ENCODE results near the gene PSAT1.
"Not testable (repeated sequence)": the region's sequence is repeated elsewhere in the genome, so short reads cannot be mapped to it uniquely, and the experiment has no call there.

The PSAT1 gene

DNA sequence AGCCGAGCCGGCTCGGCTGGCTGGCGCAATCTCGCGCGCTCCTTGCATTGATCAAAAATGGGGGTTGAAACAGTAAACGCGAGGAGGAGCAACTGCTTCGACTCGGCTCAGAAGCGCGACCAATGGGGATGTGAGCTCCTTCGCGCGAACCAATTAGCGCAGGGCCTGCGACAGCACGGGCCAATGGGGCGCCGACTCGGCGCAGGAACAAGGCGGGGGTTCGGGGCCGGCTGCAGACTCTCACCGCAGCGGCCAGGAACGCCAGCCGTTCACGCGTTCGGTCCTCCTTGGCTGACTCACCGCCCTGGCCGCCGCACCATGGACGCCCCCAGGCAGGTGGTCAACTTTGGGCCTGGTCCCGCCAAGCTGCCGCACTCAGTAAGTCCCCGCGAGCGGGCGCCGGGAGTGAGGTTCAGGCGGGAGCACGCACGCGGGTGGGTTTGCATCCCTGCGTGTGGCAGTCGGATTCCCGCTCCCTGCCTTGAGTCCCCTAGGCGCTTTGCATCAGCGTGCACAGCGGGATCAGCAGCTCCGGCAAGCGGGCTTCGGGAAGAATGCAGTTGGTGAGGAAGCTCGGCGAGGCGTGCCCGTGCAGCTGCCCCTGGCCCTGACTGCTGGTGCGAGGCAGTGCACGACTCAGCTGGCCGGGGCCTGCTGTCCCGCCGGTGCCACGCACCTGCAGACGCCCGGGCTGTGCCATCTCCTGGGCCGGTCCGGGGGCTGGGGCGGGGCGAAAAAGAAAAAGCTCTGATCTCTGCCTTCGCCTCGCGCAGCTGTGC is at the start of gene PSAT1:
PSAT1 (plus strand) TSS at position 233 of the 779 bp plus-strand sequence; CDS start at position 319, 86 bp downstream.
- peak; percentile 89 for DNase-seq (ENCODE audit: low spot score)

- DNase-seq (ENCODE audit: low spot score): no peak
Measured at GRCh38 chr9:78248635-78249034, 48.3 kb upstream of the PSAT1 start.

DNA sequence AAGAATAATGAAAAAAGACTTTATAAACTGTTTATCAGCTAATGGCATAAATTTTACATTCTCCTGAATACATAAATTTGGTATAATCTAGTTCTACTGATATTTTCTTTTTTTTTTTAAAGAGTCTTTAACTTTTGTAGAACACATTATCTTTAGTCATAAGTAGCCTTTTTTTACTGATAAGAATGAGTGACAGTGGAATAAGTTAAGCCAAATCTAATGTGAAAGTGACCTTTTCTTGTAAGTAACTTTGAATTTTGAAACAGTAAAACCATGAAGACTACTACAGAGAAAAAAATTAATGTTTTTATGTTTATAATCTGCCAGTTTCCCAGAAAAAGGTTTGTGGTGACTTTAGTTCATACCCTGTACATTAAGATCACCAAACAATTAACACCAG is 47.4 kb upstream of the PSAT1 start:
- DNase-seq (ENCODE audit: low spot score): no peak

DNA sequence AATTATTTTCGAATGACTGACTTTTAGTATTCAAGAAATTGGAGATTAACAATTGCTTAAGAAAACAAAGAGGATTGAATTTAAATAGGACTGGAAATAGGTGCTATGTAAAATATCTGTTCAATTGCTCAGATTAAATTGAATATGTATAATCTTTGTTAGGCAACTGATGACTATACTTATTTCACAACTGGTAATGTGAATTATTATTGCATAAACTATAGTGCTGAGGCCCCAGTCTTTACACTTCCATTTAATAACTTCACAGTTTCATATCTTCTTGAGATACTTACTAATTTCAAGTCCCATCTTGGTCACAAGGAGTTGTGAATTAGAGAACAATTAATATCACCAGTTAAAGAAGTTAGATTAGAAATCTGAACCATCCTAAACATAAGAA is 44.3 kb upstream of the PSAT1 start:
- no peak for DNase-seq (ENCODE audit: low spot score)

GRCh38 chr9:78253285-78253684 is 43.6 kb upstream of the PSAT1 start:
- DNase-seq (ENCODE audit: low spot score): no peak

GRCh38 chr9:78261403-78262001 is 35.4 kb upstream of the PSAT1 start:
- no peak for DNase-seq (ENCODE audit: low spot score)

- no peak for DNase-seq (ENCODE audit: low spot score)
Measured at GRCh38 chr9:78262655-78263054, 34.3 kb upstream of the PSAT1 start.

DNA sequence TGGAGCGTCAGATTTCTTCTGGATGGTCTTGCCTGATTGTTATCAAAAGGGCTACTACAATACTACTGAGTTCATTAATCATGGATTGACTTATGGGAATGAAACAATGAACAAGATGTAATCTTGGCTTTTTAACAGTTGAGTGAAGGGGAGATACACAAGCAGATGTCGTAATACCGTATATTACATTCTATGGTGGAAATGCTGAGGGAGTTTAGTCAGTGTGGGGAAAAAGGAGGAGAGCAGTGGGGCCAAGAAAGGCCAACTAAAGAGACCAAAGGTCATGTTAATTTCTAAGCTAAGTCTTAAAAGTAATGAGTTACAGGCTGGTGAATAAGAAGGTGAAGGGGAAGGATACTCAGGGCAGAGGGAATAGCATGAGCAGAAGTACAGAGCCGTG is 29.0 kb upstream of the PSAT1 start:
- no peak for DNase-seq (ENCODE audit: low spot score)

DNA sequence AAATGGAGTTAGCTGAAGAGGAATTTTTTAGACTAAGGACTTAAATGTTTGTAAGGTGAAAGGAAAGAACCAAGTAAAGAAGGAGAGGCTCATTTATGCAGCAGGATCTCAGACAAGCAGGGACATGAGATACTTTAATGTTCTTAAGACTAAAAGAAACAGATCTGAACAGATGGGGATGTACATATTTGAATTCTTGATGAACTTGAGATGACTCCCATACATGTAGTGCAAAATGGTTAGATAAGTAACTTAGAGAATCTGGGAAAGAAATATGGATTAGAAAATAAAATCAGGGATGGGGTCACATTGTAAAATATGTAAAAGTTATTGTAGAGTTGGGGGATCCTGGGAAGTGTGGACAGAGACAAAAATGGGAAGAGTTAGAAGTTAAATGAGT is 27.1 kb upstream of the PSAT1 start:
- DNase-seq (ENCODE audit: low spot score): no peak

GRCh38 chr9:78272307-78272706 is 24.6 kb upstream of the PSAT1 start:
- no peak for DNase-seq (ENCODE audit: low spot score)

GRCh38 chr9:78273761-78274160 is 23.2 kb upstream of the PSAT1 start:
- DNase-seq (ENCODE audit: low spot score): no peak

GRCh38 chr9:78278177-78278777 is 18.6 kb upstream of the PSAT1 start:
- no peak for DNase-seq (ENCODE audit: low spot score)

DNA sequence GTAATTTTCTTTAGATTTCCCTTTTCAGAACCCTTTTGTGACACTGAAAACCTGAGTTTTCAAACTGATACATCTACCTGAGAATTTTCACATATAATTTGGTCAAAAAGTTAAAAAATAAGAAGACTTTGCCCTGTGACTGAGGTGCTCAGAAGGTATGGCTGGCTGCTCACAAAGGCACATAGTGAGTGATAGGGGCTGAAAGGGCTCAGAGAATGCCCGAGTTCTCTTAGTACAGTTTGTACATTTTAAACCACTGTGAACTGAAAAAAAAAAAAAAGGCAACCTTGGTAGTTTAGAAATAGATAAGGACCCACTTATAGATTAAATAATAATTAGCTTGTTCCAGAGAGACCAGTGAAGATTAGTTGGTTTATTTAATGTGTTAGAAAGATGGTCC is 18.1 kb upstream of the PSAT1 start:
- DNase-seq (ENCODE audit: low spot score): no peak

DNA sequence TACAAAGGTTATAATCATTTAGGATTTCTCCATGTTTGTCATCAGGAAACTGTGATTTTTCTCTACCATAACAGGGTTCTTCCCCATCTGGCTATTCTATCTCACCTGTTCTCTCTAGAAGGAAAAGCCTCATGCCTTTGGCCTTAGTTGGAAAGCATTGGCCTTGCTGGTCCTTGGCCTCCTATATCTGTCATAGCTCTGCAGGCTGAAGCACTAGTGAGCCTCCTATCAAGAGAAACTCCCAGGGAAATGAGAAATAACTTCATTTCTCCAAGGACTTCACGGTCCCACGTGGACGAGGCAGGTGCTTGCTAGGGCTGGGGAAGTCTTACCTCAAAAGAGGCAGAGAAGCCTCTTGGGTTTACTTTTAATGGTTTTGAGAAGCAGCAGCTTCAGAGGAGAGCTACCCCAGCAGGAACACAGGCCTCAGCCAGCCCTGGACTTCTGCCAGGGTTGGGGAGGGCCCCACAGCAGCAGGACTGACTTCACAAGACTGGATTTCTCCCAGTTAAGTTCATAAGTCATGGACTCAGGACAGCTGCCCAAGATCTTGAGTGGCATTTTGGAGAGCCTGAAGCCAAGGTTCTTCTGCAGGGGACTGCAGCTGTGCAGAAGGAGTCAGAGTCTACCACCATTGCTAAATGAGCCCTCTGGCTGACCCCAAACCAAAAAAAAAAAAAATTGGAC is 15.8 kb upstream of the PSAT1 start:
- no peak for DNase-seq (ENCODE audit: low spot score)

- DNase-seq (ENCODE audit: low spot score): not testable (repeated sequence)
Measured at GRCh38 chr9:78284181-78284580, 12.7 kb upstream of the PSAT1 start.

- DNase-seq (ENCODE audit: low spot score): no peak
Measured at GRCh38 chr9:78286125-78286524, 10.8 kb upstream of the PSAT1 start.

GRCh38 chr9:78286946-78287388 is 10.0 kb upstream of the PSAT1 start:
- no peak for DNase-seq (ENCODE audit: low spot score)

- no peak for DNase-seq (ENCODE audit: low spot score)
Measured at GRCh38 chr9:78288214-78288892, 8.6 kb upstream of the PSAT1 start.

DNA sequence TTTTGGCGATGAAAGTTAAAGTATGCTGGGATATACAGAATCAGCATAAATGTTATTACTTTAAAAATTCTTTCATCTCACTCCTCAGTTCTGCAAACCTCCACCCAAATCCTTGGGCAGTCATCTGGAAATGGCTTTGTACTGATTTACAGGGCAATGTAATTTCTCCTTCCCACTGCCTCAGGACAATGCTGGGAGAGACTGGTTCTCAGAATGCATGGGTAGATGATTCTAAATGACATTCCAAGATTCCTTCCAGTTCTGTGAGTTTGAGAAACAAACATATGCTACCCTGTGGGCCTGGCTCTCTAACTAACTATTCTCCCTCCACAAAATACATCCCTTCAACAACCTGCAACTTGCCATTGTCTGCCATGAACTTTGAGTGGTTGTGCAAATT is 7.5 kb upstream of the PSAT1 start:
- no peak for DNase-seq (ENCODE audit: low spot score)

- no peak for DNase-seq (ENCODE audit: low spot score)
Measured at GRCh38 chr9:78291240-78291925, 5.5 kb upstream of the PSAT1 start.

DNA sequence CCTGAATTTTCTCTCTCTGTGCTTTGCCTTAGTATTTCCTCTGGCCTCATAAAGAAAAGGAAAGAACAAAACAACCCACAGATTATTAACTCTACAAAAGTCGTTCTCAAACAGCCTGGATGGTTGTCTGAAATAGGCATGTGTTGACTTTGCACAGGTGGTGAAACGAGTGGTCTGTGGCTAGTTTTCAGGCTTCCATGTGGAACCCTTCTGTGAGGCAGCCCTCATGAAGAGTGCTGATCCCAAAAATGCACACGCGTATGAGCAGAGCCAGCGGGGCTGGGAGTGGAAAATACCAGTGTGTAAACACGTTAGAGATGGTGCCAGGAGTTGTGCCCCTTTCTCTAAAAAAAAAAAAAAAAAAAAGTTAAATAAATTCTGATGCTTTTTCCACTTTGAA is 4.9 kb upstream of the PSAT1 start:
- DNase-seq (ENCODE audit: low spot score): no peak
